Esophagus (tissue), 2 donors: ENCODE measurements around the gene DCAF11. TPM values are rescaled to one million over a fixed set of nuclear protein-coding genes. Genes with fewer than 3 reads are reported as not detected.
"Not testable (repeated sequence)": the region's sequence is repeated elsewhere in the genome, so short reads cannot be mapped to it uniquely, and the experiment has no call there.

Experiments used
- H3K27ac ChIP-seq, 2 donors: one replicate each; pipeline ENCODE4 v1.5.1; 2013; ENCODE audit warnings: low read depth in 2 of 2, mild to moderate bottlenecking in 2 of 2, inconsistent platforms in 1 of 2, low read length in 1 of 2, moderate library complexity in 1 of 2
- H3K27me3 ChIP-seq, 2 donors: one replicate each; pipeline ENCODE4 v1.6.1; 2013; ENCODE audit warnings: low read length in 2 of 2, control low read depth in 1 of 2, mild to moderate bottlenecking in 1 of 2; ENCODE audit not compliant: insufficient read depth in 2 of 2, control insufficient read depth in 1 of 2
- H3K36me3 ChIP-seq, 2 donors: one replicate each; pipeline ENCODE4 v1.6.1; 2013; ENCODE audit warnings: low read length in 1 of 2; ENCODE audit not compliant: control insufficient read depth in 2 of 2, insufficient read depth in 2 of 2
- H3K4me1 ChIP-seq, 2 donors: one replicate each; pipeline ENCODE4 v1.6.1; 2013; ENCODE audit warnings: low read length in 1 of 2; ENCODE audit not compliant: control insufficient read depth in 2 of 2, insufficient read depth in 2 of 2
- H3K4me3 ChIP-seq, 2 donors: one replicate each; pipeline ENCODE4 v1.5.1; 2013; ENCODE audit warnings: low read length in 2 of 2, mild to moderate bottlenecking in 2 of 2, low read depth in 1 of 2, moderate library complexity in 1 of 2
- H3K9me3 ChIP-seq, 2 donors: one replicate each; pipeline ENCODE4 v1.6.1; 2013; ENCODE audit warnings: mild to moderate bottlenecking in 2 of 2, low read depth in 1 of 2, low read length in 1 of 2, moderate library complexity in 1 of 2; ENCODE audit not compliant: control insufficient read depth in 2 of 2, insufficient read depth in 1 of 2
- WGBS, 2 donors: extraction: QIAGEN DNeasy Blood & Tissue Kit; methylation state at CpG; one replicate each; pipeline ENCODE4 v1.1.7; 2013; 5-methylcytosine and 5-hydroxymethylcytosine counted together
- polyA plus RNA-seq, 2 donors: library from polyadenylated mRNA; stranded (reverse); fragments of 200-250 nt; gene quantifications; one replicate each; pipeline ENCODE4 v1.2.3, GENCODE V29; 2013
- donor health status: healthy with polysubstance abuse.
- donor health status: Bipolar disorder and iron deficiency.

Gene DCAF11
- polyA plus RNA-seq, 2 donors, result 21.5 to 41.6 TPM

- H3K4me1 ChIP-seq, H3K36me3 ChIP-seq, H3K27me3 ChIP-seq, H3K9me3 ChIP-seq, H3K27ac ChIP-seq, H3K4me3 ChIP-seq: not testable (repeated sequence)
- WGBS, 2 donors, result 90 to 91% methylated on average over 8 of the region's 8 CpGs
Measured at GRCh38 chr14:24105609-24106239, 8.9 kb upstream of the DCAF11 start.

DNA sequence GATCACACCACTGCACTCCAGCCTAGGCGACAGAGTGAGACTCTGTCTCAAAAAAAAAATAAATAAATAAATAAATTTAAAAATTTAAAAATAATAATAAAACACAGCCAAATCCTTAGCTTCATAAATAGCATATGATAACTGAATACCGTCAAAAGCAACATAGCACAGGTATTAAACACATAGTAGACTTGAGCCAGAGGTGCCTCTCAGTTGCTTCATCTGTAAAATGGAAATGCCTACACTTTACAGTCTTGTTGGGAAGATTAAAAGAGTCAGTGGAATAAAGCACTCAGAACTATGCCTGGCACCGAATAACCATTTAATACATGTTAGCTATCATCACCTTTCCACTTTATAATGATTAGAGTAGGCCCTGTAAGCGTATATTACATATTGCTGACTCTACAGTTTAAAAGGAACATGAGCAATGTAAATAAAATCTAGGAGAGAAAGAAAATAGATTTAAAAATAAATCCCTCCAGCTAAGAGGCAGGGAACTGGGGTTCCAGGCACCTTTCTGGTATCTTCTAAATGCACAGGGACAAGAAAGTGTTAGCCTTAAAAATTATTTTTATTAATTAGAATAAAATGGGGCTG, 7.8 kb upstream of the DCAF11 start:
- H3K4me1 ChIP-seq, result no peaks in the 10 kb centered on the region
- H3K4me3 ChIP-seq, result no peak overlapping the region
- H3K27ac ChIP-seq, result no peak overlapping the region
- WGBS, 2 donors, result 88 to 89% methylated on average over 4 of the region's 4 CpGs
- H3K36me3 ChIP-seq, result no peaks in the 10 kb centered on the region
- no peaks in the 10 kb centered on the region for H3K27me3 ChIP-seq
- H3K9me3 ChIP-seq, result no peaks in the 10 kb centered on the region

GRCh38 chr14:24108336-24108874, 6.2 kb upstream of the DCAF11 start:
- H3K9me3 ChIP-seq, result no peaks in the 10 kb centered on the region
- H3K27me3 ChIP-seq, result no peaks in the 10 kb centered on the region
- H3K36me3 ChIP-seq, result no peaks in the 10 kb centered on the region
- no peak overlapping the region for H3K27ac ChIP-seq
- H3K4me3 ChIP-seq, result no peak overlapping the region
- no peaks in the 10 kb centered on the region for H3K4me1 ChIP-seq
- WGBS, 2 donors, result 42 to 46% methylated on average over 5 of the region's 5 CpGs

DNA sequence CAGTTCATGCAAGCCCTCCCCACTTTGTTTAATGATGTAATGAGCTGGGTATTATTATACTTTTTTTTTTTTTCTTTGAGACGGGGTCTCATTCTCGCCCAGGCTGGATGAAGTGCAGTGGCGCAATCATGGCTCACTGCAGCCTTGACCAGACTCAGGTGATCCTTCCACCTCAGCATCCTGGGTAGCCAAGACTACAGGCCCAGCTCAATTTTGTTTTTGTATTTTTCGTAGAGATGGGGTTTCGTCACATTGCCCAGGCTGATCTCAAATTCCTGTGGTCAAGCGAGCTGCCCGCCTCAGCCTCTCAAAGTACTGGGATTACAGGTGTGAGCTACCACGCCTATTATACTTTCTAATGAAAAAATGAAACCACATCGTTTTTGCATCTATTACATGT, 4.5 kb upstream of the DCAF11 start:
- H3K27ac ChIP-seq, result no peak overlapping the region
- H3K27me3 ChIP-seq, result no peaks in the 10 kb centered on the region
- H3K4me1 ChIP-seq, result no peaks in the 10 kb centered on the region
- 83 to 84% methylated on average over 9 of the region's 9 CpGs for WGBS, 2 donors
- no peaks in the 10 kb centered on the region for H3K36me3 ChIP-seq
- no peaks in the 10 kb centered on the region for H3K9me3 ChIP-seq
- H3K4me3 ChIP-seq, result no peak overlapping the region

DNA sequence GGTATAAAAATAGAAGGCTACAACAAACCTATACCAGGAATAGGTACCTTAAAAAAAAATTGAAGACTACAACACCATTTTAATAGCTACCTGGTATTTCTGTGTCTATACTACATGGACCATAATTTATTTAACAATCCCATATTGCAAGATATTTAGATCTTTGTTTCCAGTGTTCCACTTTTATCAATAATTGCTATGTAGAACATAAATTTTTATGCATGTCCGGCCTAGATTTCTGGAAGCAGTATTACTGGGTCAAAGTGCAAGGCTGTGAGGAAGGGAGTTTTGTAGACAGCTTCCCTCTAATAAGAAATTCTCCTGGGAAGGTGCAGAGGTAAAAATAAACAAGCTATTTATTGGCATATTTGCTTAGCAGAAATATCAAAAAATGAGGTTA, 4.1 kb upstream of the DCAF11 start:
- Histone ChIP-seq H3K9me3 (no peaks in the 10 kb centered on the region), H3K36me3 (no peaks in the 10 kb centered on the region), H3K4me1 (no peaks in the 10 kb centered on the region), H3K4me3 (no peak overlapping the region), H3K27ac (no peak overlapping the region), H3K27me3 (no peaks in the 10 kb centered on the region)
- WGBS, 2 donors, result 60 to 83% methylated on average over 1 of the region's 1 CpG

DNA sequence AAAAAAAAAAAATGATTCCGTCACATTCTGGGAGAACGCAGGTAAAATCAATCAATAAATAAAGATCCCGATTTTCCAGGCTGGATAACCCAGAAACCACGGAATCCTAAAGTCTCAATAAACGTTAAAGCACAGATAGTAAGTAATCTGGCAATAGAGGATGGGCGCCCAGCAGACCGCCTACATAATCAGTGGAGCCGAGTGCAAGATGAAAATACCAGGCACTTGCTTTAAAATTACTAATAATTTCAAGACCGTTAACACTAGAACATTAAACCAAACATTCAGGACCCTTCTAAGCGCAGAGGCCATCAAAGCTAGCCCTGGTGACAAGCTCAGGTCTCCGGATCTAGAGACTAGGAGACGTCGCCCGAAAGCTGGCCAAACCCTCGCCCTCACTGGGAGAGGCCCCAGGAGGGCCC, 1.2 kb upstream of the DCAF11 start:
- H3K9me3 ChIP-seq, result no peaks in the 10 kb centered on the region
- peak overlapping the region; percentile 71 to 72 for H3K4me3 ChIP-seq
- H3K36me3 ChIP-seq, result peaks cover 8 to 9% of the 10 kb centered on the region in 2 donors
- peaks cover 0 to 2% of the 10 kb centered on the region in 2 donors for H3K4me1 ChIP-seq
- peak overlapping the region; percentile 100 for H3K27ac ChIP-seq
- WGBS, 2 donors, result 13 to 16% methylated on average over 15 of the region's 15 CpGs
- no peaks in the 10 kb centered on the region for H3K27me3 ChIP-seq

DNA sequence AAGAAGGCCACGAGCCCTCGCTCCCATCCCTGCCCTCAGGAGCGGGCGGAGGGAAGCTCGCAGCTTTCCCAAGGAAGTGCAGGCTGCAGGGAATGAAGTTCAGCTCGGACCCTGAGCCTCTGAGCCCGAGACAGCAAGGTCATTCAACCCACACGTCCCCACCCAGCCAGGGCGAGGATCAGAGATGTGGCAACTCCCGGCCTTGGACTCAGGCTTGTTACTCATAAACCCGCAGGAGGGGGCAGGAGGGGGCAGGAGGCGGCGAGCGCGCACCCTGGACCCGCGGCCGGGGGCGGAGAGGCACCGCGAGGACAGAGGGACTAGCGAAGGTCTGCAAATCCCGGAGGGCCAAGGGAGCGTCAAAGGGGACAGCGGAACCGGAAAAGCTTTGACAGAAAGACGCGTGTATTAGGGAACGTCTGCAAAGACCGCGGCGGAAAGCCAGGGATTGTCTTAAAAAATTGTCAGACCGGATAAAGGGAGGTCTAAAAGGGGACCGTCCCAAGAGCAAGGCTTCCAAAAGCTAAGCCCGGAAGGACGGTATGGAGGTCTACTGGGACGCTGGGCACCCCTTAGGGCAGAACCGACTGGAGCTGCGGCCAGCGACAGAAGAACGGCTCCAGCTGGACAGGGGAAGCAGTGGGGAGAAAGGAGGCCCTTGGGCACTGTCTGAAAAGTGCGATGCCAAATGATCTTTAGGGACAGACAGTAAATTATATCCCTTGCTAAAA, 611 bp upstream of the DCAF11 start:
- H3K27me3 ChIP-seq, result no peaks in the 10 kb centered on the region
- H3K9me3 ChIP-seq, result no peaks in the 10 kb centered on the region
- peak overlapping the region; percentile 71 to 72 for H3K4me3 ChIP-seq
- peaks cover 12% of the 10 kb centered on the region in 2 donors for H3K36me3 ChIP-seq
- H3K27ac ChIP-seq, result peak overlapping the region; percentile 100
- WGBS, 2 donors, result 0% methylated on average over 42 of the region's 42 CpGs
- H3K4me1 ChIP-seq, result peaks cover 0 to 2% of the 10 kb centered on the region in 2 donors

DNA sequence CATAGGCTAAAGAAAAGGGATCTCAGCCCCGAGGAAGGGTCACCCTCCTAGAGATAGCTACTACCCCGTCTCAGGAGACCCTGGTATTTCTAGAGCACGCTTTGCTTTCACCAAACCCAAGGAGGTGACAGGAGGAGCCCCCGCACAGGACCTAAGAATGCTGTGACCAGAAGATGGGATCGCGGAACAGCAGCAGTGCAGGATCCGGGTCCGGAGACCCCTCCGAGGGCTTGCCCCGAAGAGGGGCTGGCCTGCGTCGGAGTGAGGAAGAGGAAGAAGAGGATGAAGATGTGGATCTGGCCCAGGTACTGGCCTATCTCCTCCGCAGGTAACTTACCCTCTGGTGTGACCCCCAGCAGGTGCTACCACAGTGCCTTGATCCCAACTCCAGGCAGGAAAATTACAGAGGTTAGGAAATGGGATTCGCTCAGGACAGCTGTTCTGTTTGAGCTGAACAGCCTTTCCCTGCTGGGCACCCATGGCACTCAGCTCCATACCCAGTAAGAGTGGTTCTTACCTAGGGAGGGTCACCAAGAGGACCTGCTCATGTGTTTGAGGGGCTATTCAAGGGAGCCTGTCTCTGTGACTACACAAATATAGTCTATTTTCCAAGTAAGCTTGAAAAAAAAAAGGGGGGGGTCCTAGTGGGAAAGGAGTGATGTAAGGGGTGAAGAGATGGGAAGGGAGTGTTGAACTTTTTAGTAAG, 998 bp downstream of the DCAF11 start:
- H3K9me3 ChIP-seq, result no peaks in the 10 kb centered on the region
- H3K27ac ChIP-seq, result peak overlapping the region; percentile 68 to 100
- H3K4me3 ChIP-seq, result peak overlapping the region; percentile 66 to 72
- H3K27me3 ChIP-seq, result no peaks in the 10 kb centered on the region
- 1 to 2% methylated on average over 14 of the region's 14 CpGs for WGBS, 2 donors
- peaks cover 12 to 23% of the 10 kb centered on the region in 2 donors for H3K36me3 ChIP-seq
- H3K4me1 ChIP-seq, result peaks cover 0 to 2% of the 10 kb centered on the region in 2 donors

DNA sequence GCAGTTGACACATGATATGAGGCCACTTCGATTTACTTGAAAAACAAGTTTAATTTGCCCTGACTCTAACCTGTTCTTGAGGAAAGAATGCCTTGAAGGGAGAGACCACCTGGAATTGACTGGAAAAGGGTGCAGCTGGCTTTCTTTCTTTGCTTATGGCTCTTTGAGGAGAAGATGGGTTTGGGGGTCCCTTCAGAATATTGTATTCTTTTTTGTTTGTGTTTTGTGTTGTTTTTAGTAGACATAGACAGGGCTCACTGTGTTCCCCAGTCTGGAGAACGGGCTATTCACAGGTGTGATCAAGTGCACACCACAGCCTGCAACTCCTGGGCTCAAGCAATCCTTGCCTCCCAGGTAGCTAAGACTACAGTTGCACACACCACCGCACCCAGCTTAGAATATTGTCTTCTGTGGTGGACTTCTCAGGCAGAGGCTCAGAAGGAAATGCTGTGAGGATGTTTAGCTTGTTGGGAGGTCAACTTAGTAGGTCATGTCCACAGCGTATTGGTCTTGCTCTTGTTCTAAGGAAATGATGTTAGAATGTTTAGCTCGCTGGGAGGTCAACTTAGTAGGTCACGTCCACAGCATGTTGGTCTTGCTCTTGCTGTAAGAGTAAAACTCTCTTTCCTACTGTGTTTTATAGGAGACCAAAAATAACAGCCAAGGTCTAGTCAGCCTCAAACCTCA, 1.7 kb downstream of the DCAF11 start:
- no peaks in the 10 kb centered on the region for H3K27me3 ChIP-seq
- peaks cover 0 to 2% of the 10 kb centered on the region in 2 donors for H3K4me1 ChIP-seq
- WGBS, 2 donors, result 74 to 75% methylated on average over 6 of the region's 6 CpGs
- H3K27ac ChIP-seq, result no peak overlapping the region
- no peaks in the 10 kb centered on the region for H3K9me3 ChIP-seq
- H3K36me3 ChIP-seq, result peaks cover 14 to 30% of the 10 kb centered on the region in 2 donors
- peak overlapping the region in 1 of 2 donors; percentile 72 for H3K4me3 ChIP-seq
